CD4-positive, alpha-beta T cell treated with Interleukin-17A for 1 hour (primary cell): ENCODE measurements around the gene TK1.
"Not testable (repeated sequence)": the region's sequence is repeated elsewhere in the genome, so short reads cannot be mapped to it uniquely, and the experiment has no call there.

Source experiments
- DNase-seq: peaks from one replicate; pipeline ENCODE4 v3.0.0-alpha.2; 2020

Gene TK1

DNA sequence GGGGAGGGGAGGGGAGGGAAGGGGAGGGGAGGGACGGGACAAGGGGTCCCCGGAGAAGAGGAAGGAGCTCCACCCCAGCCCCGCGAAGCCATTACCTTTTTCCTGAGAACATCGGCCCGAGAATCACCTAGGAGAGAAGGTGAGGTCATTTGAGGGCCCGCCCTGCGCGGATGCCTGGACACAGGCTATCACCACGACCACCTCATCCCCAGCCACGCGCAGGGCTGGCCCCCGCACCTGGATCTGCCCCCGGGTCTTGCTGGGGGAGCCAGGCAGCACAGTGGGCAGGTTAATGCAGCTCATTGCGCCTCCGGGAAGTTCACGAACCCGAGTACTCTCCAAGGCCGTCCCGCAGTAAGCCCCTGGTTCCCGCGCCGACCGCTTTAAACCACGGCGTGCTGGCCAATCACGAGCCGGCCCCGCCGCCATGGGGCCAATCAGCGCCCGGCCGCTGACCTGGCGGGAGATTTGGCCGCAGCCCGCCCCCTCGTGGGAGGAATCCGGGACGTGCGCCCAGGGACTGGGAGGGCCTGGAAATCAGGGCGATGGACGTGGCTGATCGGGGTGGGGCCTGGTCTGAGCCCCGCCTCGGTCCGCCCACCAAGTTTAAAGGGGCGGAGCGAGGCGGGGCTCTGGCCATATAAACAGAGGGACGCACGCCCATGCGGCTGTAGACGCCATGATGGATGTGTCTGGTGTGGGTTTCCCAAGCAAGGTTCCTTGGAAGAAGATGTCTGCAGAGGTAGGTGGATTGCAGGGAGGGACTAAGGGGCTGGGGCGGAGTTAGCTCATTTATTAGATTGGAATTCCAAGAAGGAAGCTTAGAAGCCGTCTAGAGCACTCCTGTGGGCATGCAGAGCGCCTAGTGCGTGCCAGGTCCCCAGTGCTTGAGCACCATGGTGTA, at the start of gene TK1, which contains the start of gene AFMID:
TK1 (minus strand) TSS at position 361 of the 904 bp plus-strand sequence; CDS start at position 303, 58 bp downstream.
AFMID (plus strand) TSS at position 671 of the 904 bp plus-strand sequence; CDS start at position 680, 9 bp downstream.
- DNase-seq, result peak; percentile 89

DNA sequence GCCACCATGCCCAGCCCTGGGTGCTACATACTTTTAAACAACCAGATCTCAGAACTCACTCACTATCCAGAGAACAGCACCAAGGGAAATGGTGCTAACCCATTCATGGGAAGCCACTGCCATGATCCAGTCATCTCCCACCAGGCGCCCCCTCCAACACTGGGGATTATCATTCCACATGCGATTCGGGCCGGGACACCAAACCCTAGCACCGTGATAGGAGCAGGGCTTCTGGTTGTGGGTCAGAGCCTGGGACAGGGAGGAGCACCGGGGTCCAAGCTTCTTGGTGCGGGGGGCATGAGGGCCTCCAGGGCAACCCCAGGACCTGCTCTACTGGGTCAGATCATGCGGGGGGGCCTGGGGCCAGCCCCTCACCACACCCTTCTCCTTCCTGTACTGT, 49.0 kb upstream of the TK1 start:
- no peak for DNase-seq

- DNase-seq, result not testable (repeated sequence)
Measured at GRCh38 chr17:78235022-78235421, 48.2 kb upstream of the TK1 start.

- DNase-seq, result no peak
Measured at GRCh38 chr17:78234261-78234865, 47.5 kb upstream of the TK1 start.

GRCh38 chr17:78233678-78234077, 46.8 kb upstream of the TK1 start:
- no peak for DNase-seq

DNA sequence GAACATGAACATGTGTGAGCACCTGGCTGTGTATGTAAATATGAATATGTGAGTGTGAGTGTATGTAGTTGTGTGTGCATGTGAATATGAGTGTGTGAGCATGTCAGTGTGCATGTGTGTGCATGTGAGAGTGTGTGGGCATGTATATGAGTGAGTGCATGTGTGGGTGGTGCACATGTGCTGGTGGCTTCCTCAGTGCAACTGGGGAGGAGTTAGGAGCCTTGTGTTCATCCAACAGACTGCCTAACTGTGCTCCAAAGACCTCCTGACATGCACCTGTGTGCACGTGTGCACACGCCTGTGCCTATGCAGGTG, 46.0 kb upstream of the TK1 start:
- DNase-seq, result no peak

DNA sequence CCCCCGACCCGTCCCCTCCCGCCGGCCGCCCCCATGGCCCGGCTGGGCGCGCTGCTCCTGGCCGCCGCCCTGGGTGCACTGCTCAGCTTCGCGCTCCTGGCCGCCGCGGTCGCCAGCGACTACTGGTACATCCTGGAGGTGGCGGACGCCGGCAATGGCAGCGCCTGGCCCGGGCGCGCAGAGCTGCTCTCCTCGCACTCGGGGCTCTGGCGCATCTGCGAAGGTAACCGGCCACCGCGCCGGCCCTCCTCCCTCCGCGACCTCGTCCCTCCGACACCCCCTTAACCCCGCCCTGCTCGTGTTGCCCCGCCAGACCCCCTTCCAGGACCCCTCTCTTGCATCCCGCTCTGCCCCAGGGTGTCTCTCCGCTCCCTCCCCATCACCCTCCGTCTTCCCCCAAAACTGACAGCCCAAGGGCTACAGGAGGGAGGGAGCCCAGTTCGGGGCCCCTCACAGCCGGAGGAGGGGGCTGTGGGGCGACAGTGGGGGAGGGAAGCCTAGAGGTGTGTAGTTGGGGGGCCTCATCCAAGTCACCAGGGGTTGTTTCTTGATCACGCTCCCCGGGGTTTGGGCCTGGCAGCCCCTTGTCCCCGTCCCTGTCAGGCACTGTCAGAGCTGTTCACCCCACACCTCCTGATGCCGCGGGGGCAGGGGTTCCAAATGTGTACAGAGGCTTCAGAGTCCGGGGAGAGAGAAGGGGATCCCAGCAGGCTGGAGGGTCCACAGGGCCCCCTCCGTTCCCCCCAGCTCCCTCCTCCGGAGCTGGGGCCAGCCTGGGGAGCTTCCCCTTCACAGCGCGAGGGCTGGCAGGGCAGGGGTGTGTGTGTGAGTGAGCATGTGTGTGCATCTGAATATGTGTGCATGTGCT, 45.4 kb upstream of the TK1 start:
- DNase-seq, result no peak

GRCh38 chr17:78230996-78231935, 44.4 kb upstream of the TK1 start, which contains the start of gene TMEM235:
Gene TMEM235 (plus strand): TSS chr17:78231631. CDS start chr17:78232024, 393 bp downstream.
- no peak for DNase-seq

GRCh38 chr17:78230252-78230962, 43.6 kb upstream of the TK1 start:
- DNase-seq, result no peak

- DNase-seq, result no peak
Measured at GRCh38 chr17:78228176-78228575, 41.3 kb upstream of the TK1 start.

GRCh38 chr17:78227455-78227916, 40.6 kb upstream of the TK1 start:
- DNase-seq, result no peak

- no peak for DNase-seq
Measured at GRCh38 chr17:78226759-78227454, 40.1 kb upstream of the TK1 start.

DNA sequence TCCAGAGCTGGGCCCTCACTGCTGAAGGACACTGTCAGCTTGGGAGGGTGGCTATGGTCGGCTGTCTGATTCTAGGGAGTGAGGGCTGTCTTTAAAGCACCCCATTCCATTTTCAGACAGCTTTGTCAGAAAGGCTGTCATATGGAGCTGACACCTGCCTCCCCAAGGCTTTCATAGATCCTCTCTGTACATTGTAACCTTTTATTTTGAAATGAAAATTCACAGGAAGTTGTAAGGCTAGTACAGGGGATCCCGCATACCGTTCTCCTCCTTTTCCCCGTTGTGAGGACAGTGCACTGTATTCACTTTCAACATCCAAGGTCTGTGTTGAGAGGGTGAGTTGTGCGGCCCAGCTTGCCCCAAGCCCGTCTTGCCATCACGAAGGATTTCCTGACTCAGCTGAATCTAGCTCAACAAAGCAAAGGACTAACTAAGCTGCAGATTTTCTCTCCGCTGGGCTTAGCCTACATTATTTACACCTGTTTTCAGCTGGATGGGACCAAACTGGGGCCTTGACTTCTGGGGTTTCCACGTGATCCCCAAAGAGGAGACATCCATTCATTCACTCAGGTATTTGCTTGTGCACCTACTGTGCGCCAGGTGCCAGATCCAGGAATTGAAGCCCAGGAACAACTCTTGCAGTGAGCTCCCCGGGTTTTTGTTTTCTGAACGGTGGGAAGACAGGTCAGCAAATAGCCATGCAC, 39.4 kb upstream of the TK1 start:
- DNase-seq, result no peak

DNA sequence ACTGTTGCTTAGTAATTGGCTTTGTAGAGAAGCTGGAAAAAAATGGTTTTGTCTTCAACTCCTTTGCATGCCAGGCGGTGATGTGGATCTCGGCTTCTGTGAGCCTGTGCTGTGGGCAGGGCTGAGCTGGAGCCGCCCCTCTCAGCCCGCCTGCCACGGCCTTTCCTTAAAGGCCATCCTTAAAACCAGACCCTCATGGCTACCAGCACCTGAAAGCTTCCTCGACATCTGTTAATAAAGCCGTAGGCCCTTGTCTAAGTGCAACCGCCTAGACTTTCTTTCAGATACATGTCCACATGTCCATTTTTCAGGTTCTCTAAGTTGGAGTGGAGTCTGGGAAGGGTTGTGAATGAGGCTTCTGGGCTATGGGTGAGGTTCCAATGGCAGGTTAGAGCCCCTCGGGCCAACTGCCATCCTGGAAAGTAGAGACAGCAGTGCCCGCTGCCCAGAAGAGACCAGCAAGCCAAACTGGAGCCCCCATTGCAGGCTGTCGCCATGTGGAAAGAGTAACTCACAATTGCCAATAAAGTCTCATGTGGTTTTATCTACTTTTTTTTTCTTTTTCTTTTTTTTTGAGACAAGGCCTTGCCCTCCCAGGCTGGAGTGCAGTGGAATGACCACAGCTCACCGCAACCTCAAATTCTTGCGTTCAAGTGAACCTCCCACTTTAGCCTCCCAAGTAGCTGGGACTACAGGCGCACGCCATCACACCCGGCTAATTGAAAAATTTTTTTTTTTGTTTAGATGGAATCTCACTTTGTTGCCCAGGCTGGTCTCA, 38.4 kb upstream of the TK1 start:
- no peak for DNase-seq

DNA sequence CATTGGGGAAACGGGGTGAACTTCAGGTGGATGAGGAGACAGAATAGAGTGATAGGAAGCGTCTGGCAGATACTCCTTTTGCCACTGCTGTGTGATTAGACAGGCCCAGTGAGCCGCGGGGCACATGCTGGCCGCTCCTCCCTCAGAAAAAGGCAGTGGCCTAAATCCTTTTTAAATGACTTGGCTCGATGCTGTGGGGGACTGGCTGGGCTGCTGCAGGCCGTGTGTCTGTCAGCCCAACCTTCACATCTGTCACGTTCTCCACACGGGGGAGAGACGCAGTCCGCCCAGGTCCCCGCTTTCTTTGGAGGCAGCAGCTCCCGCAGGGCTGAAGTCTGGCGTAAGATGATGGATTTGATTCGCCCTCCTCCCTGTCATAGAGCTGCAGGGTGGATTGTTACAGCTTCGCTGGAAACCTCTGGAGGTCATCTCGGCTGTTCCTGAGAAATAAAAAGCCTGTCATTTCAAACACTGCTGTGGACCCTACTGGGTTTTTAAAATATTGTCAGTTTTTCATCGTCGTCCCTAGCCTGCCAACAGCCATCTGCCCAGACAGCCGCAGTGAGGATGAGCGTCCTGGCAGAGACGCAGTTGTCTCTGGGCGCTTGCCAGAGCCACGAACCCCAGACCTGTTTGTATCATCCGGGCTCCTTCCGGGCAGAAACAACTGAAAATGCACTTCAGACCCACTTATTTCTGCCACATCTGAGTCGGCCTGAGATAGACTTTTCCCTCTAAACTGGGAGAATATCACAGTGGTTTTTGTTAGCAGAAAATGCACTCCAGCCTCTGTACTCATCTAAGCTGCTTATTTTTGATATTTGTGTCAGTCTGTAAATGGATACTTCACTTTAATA, 37.6 kb upstream of the TK1 start:
- DNase-seq, result no peak

DNA sequence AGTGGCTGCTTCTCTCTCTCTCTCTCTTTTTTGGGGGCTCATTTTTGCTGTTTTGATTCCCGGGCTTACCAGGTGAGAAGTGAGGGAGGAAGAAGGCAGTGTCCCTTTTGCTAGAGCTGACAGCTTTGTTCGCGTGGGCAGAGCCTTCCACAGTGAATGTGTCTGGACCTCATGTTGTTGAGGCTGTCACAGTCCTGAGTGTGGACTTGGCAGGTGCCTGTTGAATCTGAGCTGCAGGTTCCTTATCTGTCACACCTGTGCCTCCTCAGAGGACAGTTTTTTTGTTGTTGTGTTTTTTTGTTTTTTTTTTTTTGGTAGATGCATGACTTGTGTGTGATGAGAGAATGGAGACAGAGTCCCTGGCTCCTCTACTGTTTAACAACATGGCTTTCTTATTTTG, 36.9 kb upstream of the TK1 start:
- no peak for DNase-seq

DNA sequence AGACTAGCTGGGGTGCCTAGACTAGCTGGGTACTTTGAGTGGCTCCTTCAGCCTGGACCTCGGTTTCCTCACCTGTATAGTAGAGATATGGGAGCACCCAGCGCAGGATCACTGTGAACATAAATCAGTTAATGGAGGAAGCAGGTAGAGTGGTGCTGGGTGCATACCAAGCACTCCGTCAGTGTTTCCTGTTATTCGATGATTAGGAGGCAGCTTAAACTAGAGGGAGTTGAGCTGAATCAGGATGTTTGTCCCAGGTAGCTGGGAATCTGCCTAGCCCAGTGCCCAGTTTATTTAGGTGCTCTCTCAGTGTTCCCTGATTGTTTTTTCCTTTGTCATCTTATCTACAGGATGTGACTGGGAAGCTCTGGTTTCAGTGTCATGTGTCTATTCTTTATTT, 36.2 kb upstream of the TK1 start:
- DNase-seq, result no peak
